Activated CD8-positive, alpha-beta memory T cell treated with anti-CD3 and anti-CD28 coated beads, Interleukin-2, amount 50 U/mL, for 24 hours (primary cell): ENCODE data around the gene CIBAR2.
"Not testable (repeated sequence)": the region's sequence is repeated elsewhere in the genome, so short reads cannot be mapped to it uniquely, and the experiment has no call there.

ENCODE experiments used
- DNase-seq: peaks from one replicate; pipeline ENCODE4 v3.0.0-alpha.2; 2020; ENCODE audit errors: extremely low read depth

CIBAR2 gene

GRCh38 chr16:85062845-85063244, 49.4 kb downstream of the CIBAR2 start:
- no peak for DNase-seq

- DNase-seq: no peak
Measured at GRCh38 chr16:85062323-85062722, 49.9 kb downstream of the CIBAR2 start.

GRCh38 chr16:85061566-85061965, 50.7 kb downstream of the CIBAR2 start:
- DNase-seq: no peak

- DNase-seq: no peak
Measured at GRCh38 chr16:85058909-85059308, 53.4 kb downstream of the CIBAR2 start.

GRCh38 chr16:85057948-85058347, 54.3 kb downstream of the CIBAR2 start:
- no peak for DNase-seq

- no peak for DNase-seq
Measured at GRCh38 chr16:85057212-85057889, 54.9 kb downstream of the CIBAR2 start.

- no peak for DNase-seq
Measured at GRCh38 chr16:85056211-85056748, 56.0 kb downstream of the CIBAR2 start.

GRCh38 chr16:85055493-85056210, 56.6 kb downstream of the CIBAR2 start:
- DNase-seq: peak; percentile 53

GRCh38 chr16:85054948-85055492, 57.3 kb downstream of the CIBAR2 start:
- no peak for DNase-seq

- DNase-seq: not testable (repeated sequence)
Measured at GRCh38 chr16:85054321-85054720, 58.0 kb downstream of the CIBAR2 start.

GRCh38 chr16:85052536-85052935, 59.7 kb downstream of the CIBAR2 start:
- DNase-seq: no peak

- DNase-seq: no peak
Measured at GRCh38 chr16:85051683-85052082, 60.6 kb downstream of the CIBAR2 start.

- no peak for DNase-seq
Measured at GRCh38 chr16:85051067-85051581, 61.1 kb downstream of the CIBAR2 start.

- no peak for DNase-seq
Measured at GRCh38 chr16:85049706-85050305, 62.5 kb downstream of the CIBAR2 start.

GRCh38 chr16:85048921-85049562, 63.2 kb downstream of the CIBAR2 start:
- DNase-seq: no peak
